Breast epithelium (tissue), 4 donors: ENCODE data around the gene DDO. TPM values are rescaled to one million over a fixed set of nuclear protein-coding genes. Genes with fewer than 3 reads are reported as not detected.

ENCODE experiments used
- DNase-seq, 2 donors: peaks; one replicate each; pipeline ENCODE4 v3.0.0-alpha.2; 2019; ENCODE audit warnings: low spot score in 2 of 2
- H3K27ac ChIP-seq, 2 donors: fragments of 200-600 bp; sonication (generic) in 1 of 2; one replicate each; pipeline ENCODE4 v1.5.1; 2016 to 2019; ENCODE audit warnings: mild to moderate bottlenecking in 1 of 2
- H3K27me3 ChIP-seq, 2 donors: fragments of 200-600 bp; sonication (generic) in 1 of 2; one replicate each; pipeline versions ENCODE4 v1.5.1 to v1.6.0; 2017 to 2019; ENCODE audit warnings: control low read depth in 1 of 2, mild to moderate bottlenecking in 1 of 2
- H3K36me3 ChIP-seq: fragments of 200-600 bp; one replicate; pipeline ENCODE4 v1.5.1; 2019
- H3K4me1 ChIP-seq, 2 donors: fragments of 200-600 bp; sonication (generic); one replicate each; pipeline ENCODE4 v1.5.1; 2016 to 2019; ENCODE audit warnings: control low read depth in 1 of 2
- H3K4me3 ChIP-seq, 3 donors: fragments of 200-600 bp; sonication (generic); 1 replicate in 2 of 3; 2 replicates in 1 of 3; pipeline ENCODE4 v1.5.1; 2016 to 2019; ENCODE audit warnings: mild to moderate bottlenecking in 3 of 3, moderate library complexity in 2 of 3
- H3K9me3 ChIP-seq, 2 donors: fragments of 200-600 bp; sonication (generic) in 1 of 2; one replicate each; pipeline ENCODE4 v1.5.1; 2016 to 2019; ENCODE audit warnings: control low read depth in 1 of 2
- CTCF ChIP-seq, 3 donors: fragments of 450-650 bp; IDR thresholded peaks; one replicate each; pipeline ENCODE4 v1.5.1; 2016 to 2017; ENCODE audit warnings: antibody characterized with exemption in 3 of 3, mild to moderate bottlenecking in 3 of 3, moderate library complexity in 3 of 3
- POLR2A ChIP-seq: fragments of 450-650 bp; IDR thresholded peaks from one replicate; pipeline ENCODE4 v1.6.1; 2016; ENCODE audit warnings: antibody characterized with exemption, mild to moderate bottlenecking, moderate library complexity
- POLR2AphosphoS5 ChIP-seq, 3 donors: sonication (generic); formaldehyde crosslinking; IDR thresholded peaks; one replicate each; pipeline ENCODE4 v1.6.1; 2017; ENCODE audit warnings: antibody characterized with exemption in 3 of 3
- intact Hi-C: fragments of 100-400 bp; cut with DNase I; formaldehyde crosslinking; loops from one replicate; pipeline ENCODE4 v1.15.1; 2023; ENCODE audit warnings: low total_unique reads
- total RNA-seq, 3 donors: library from RNA; depleted of rRNA; stranded (reverse); fragments of >200 nt; gene quantifications; one replicate each; pipeline ENCODE4 v1.1.0, GENCODE V29; 2016

Gene DDO
- total RNA-seq, 3 donors from 2014 or later, result 1.6 to 4.7 (median 2.0) TPM

- Histone ChIP-seq H3K4me1 (no peaks in the 10 kb centered on the region), H3K4me3 (no peak overlapping the region), H3K27me3 (no peaks in the 10 kb centered on the region), H3K9me3 (peaks cover 0 to 7% of the 10 kb centered on the region in 2 donors), H3K36me3 (no peaks in the 10 kb centered on the region), H3K27ac (no peak overlapping the region)
- intact Hi-C loops, result no loop called here
- no peak for DNase-seq
- TF ChIP-seq POLR2A (no peak), CTCF (IDR thresholded peaks at IDR 0.05) (no peak), POLR2AphosphoS5 (IDR thresholded peaks at IDR 0.05) (no peak)
These were observed 6.5 kb upstream of the DDO start for GRCh38 chr6:110421749-110422443.

GRCh38 chr6:110419028-110419739 lies 3.8 kb upstream of the DDO start:
- Histone ChIP-seq H3K4me3 (no peak overlapping the region), H3K4me1 (no peaks in the 10 kb centered on the region), H3K27me3 (no peaks in the 10 kb centered on the region), H3K9me3 (peaks cover 0 to 7% of the 10 kb centered on the region in 2 donors), H3K27ac (no peak overlapping the region), H3K36me3 (no peaks in the 10 kb centered on the region)
- intact Hi-C loops, result no loop called here
- DNase-seq, result no peak
- TF ChIP-seq POLR2AphosphoS5 (IDR thresholded peaks at IDR 0.05) (no peak), CTCF (IDR thresholded peaks at IDR 0.05) (no peak), POLR2A (no peak)

DNA sequence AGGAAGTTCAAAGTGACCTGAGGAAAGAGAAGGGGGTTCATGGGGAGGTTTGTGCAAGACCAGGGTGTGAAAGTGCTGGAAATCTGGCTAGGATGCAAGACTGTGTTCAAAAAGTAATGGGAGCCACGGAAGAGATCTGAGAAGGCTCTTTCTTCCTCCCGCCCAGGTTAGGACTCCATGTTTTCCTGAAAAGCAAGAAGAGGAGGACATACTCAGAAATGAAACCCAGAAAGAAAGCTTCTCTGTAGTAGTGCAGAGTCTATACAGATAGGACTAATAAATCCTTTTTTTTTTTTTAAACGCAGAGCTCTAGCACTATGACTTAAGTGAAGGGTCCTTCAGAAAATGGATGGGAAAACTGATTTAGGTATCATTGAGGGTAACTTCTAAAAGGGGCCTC lies 3.2 kb upstream of the DDO start:
- Histone ChIP-seq H3K27me3 (no peaks in the 10 kb centered on the region), H3K36me3 (no peaks in the 10 kb centered on the region), H3K4me1 (no peaks in the 10 kb centered on the region), H3K27ac (no peak overlapping the region), H3K4me3 (no peak overlapping the region), H3K9me3 (peaks cover 0 to 7% of the 10 kb centered on the region in 2 donors)
- intact Hi-C loops, result no loop called here
- no peak for TF ChIP-seq CTCF (IDR thresholded peaks at IDR 0.05)
- TF ChIP-seq POLR2A, result no peak
- TF ChIP-seq POLR2AphosphoS5 (IDR thresholded peaks at IDR 0.05), result no peak
- DNase-seq, result no peak

GRCh38 chr6:110414669-110415068 lies 706 bp downstream of the DDO start:
- Histone ChIP-seq H3K9me3 (no peaks in the 10 kb centered on the region), H3K4me1 (no peaks in the 10 kb centered on the region), H3K4me3 (peak overlapping the region; percentile 38 to 60 (median 48)), H3K36me3 (no peaks in the 10 kb centered on the region), H3K27me3 (no peaks in the 10 kb centered on the region), H3K27ac (peak overlapping the region; percentile 71 to 82)
- intact Hi-C loops, result no loop called here
- no peak for TF ChIP-seq POLR2AphosphoS5 (IDR thresholded peaks at IDR 0.05)
- no peak for TF ChIP-seq POLR2A
- no peak for TF ChIP-seq CTCF (IDR thresholded peaks at IDR 0.05)
- DNase-seq, result no peak

DNA sequence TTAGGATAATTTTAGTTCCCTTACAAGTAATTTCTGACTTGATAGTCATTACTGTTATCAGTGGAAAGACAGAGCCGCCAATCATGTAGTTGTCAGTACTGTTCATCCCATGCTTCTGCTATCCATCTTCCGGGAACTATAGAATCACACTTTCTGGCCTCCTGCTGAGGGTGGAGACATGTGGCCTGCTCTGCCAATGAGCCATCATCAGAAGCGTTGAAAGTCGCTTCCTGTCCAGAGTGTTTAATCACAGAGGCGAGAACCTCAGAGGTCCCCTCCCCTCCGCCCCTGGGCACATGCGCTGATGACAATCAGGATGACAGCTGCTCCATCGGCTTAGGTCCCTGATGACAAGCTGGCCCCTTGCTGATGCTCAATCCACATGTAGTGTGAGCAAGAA lies 3.0 kb downstream of the DDO start:
- Histone ChIP-seq H3K4me3 (no peak overlapping the region), H3K9me3 (no peaks in the 10 kb centered on the region), H3K36me3 (no peaks in the 10 kb centered on the region), H3K27me3 (no peaks in the 10 kb centered on the region), H3K27ac (no peak overlapping the region), H3K4me1 (no peaks in the 10 kb centered on the region)
- no peak for DNase-seq
- intact Hi-C loops, result no loop called here
- TF ChIP-seq POLR2AphosphoS5 (IDR thresholded peaks at IDR 0.05) (no peak), CTCF (IDR thresholded peaks at IDR 0.05) (no peak), POLR2A (no peak)
